Esophagus (tissue), 2 donors: ENCODE data around the gene LRRTM4. TPM values are rescaled to one million over a fixed set of nuclear protein-coding genes. Genes with fewer than 3 reads are reported as not detected.
"Not testable (repeated sequence)": the region's sequence is repeated elsewhere in the genome, so short reads cannot be mapped to it uniquely, and the experiment has no call there.

ENCODE experiments used
- H3K27ac ChIP-seq, 2 donors: one replicate each; pipeline ENCODE4 v1.5.1; 2013; ENCODE audit warnings: low read depth in 2 of 2, mild to moderate bottlenecking in 2 of 2, inconsistent platforms in 1 of 2, low read length in 1 of 2, moderate library complexity in 1 of 2
- H3K27me3 ChIP-seq, 2 donors: one replicate each; pipeline ENCODE4 v1.6.1; 2013; ENCODE audit warnings: low read length in 2 of 2, control low read depth in 1 of 2, mild to moderate bottlenecking in 1 of 2; ENCODE audit not compliant: insufficient read depth in 2 of 2, control insufficient read depth in 1 of 2
- H3K36me3 ChIP-seq, 2 donors: one replicate each; pipeline ENCODE4 v1.6.1; 2013; ENCODE audit warnings: low read length in 1 of 2; ENCODE audit not compliant: control insufficient read depth in 2 of 2, insufficient read depth in 2 of 2
- H3K4me1 ChIP-seq, 2 donors: one replicate each; pipeline ENCODE4 v1.6.1; 2013; ENCODE audit warnings: low read length in 1 of 2; ENCODE audit not compliant: control insufficient read depth in 2 of 2, insufficient read depth in 2 of 2
- H3K4me3 ChIP-seq, 2 donors: one replicate each; pipeline ENCODE4 v1.5.1; 2013; ENCODE audit warnings: low read length in 2 of 2, mild to moderate bottlenecking in 2 of 2, low read depth in 1 of 2, moderate library complexity in 1 of 2
- H3K9me3 ChIP-seq, 2 donors: one replicate each; pipeline ENCODE4 v1.6.1; 2013; ENCODE audit warnings: mild to moderate bottlenecking in 2 of 2, low read depth in 1 of 2, low read length in 1 of 2, moderate library complexity in 1 of 2; ENCODE audit not compliant: control insufficient read depth in 2 of 2, insufficient read depth in 1 of 2
- WGBS, 2 donors: extraction: QIAGEN DNeasy Blood & Tissue Kit; methylation state at CpG; one replicate each; pipeline ENCODE4 v1.1.7; 2013; 5-methylcytosine and 5-hydroxymethylcytosine counted together
- polyA plus RNA-seq, 2 donors: library from polyadenylated mRNA; stranded (reverse); fragments of 200-250 nt; gene quantifications; one replicate each; pipeline ENCODE4 v1.2.3, GENCODE V29; 2013
- donor health status: healthy with polysubstance abuse.
- donor health status: Bipolar disorder and iron deficiency.

LRRTM4 gene
- polyA plus RNA-seq, 2 donors = not detected

- Histone ChIP-seq H3K4me1 (no peaks in the 10 kb centered on the region), H3K27ac (no peak overlapping the region), H3K36me3 (no peaks in the 10 kb centered on the region), H3K4me3 (no peak overlapping the region), H3K9me3 (no peaks in the 10 kb centered on the region), H3K27me3 (no peaks in the 10 kb centered on the region)
- 84 to 92% methylated on average over 1 of the region's 1 CpG for WGBS, 2 donors
Measured at GRCh38 chr2:77207331-77207730, 314.8 kb downstream of the LRRTM4 start.

GRCh38 chr2:77201755-77202154 is 320.4 kb downstream of the LRRTM4 start:
- Histone ChIP-seq H3K36me3 (no peaks in the 10 kb centered on the region), H3K9me3 (no peaks in the 10 kb centered on the region), H3K27ac (no peak overlapping the region), H3K4me3 (no peak overlapping the region), H3K27me3 (no peaks in the 10 kb centered on the region), H3K4me1 (no peaks in the 10 kb centered on the region)
- 88 to 90% methylated on average over 2 of the region's 2 CpGs for WGBS, 2 donors

GRCh38 chr2:77199411-77199810 is 322.8 kb downstream of the LRRTM4 start:
- H3K4me1 ChIP-seq = no peaks in the 10 kb centered on the region
- H3K36me3 ChIP-seq = no peaks in the 10 kb centered on the region
- H3K4me3 ChIP-seq = no peak overlapping the region
- H3K27ac ChIP-seq = no peak overlapping the region
- H3K9me3 ChIP-seq = no peaks in the 10 kb centered on the region
- no peaks in the 10 kb centered on the region for H3K27me3 ChIP-seq

GRCh38 chr2:77193858-77194448 is 328.2 kb downstream of the LRRTM4 start:
- WGBS, 2 donors = 85 to 87% methylated on average over 4 of the region's 4 CpGs
- no peaks in the 10 kb centered on the region for H3K4me1 ChIP-seq
- H3K36me3 ChIP-seq = no peaks in the 10 kb centered on the region
- no peaks in the 10 kb centered on the region for H3K27me3 ChIP-seq
- H3K27ac ChIP-seq = no peak overlapping the region
- no peaks in the 10 kb centered on the region for H3K9me3 ChIP-seq
- no peak overlapping the region for H3K4me3 ChIP-seq

- no peaks in the 10 kb centered on the region for H3K9me3 ChIP-seq
- no peaks in the 10 kb centered on the region for H3K27me3 ChIP-seq
- H3K36me3 ChIP-seq = no peaks in the 10 kb centered on the region
- WGBS, 2 donors = 83% methylated on average over 5 of the region's 5 CpGs
- no peaks in the 10 kb centered on the region for H3K4me1 ChIP-seq
- H3K27ac ChIP-seq = no peak overlapping the region
- no peak overlapping the region for H3K4me3 ChIP-seq
Measured at GRCh38 chr2:77192811-77193289, 329.3 kb downstream of the LRRTM4 start.

- WGBS, 2 donors = 6 to 58% methylated on average over 1 of the region's 1 CpG
- no peaks in the 10 kb centered on the region for H3K36me3 ChIP-seq
Measured at GRCh38 chr2:77191665-77192064, 330.5 kb downstream of the LRRTM4 start.

GRCh38 chr2:77190721-77191346 is 331.3 kb downstream of the LRRTM4 start:
- no peak overlapping the region for H3K4me3 ChIP-seq
- 49 to 59% methylated on average over 2 of the region's 2 CpGs for WGBS, 2 donors
- H3K27me3 ChIP-seq = no peaks in the 10 kb centered on the region
- no peaks in the 10 kb centered on the region for H3K9me3 ChIP-seq
- no peak overlapping the region for H3K27ac ChIP-seq
- no peaks in the 10 kb centered on the region for H3K4me1 ChIP-seq
- no peaks in the 10 kb centered on the region for H3K36me3 ChIP-seq

More at GRCh38 chr2:77191665-77192064, 330.5 kb downstream of the LRRTM4 start:
- Histone ChIP-seq H3K27ac (no peak overlapping the region), H3K27me3 (no peaks in the 10 kb centered on the region), H3K4me3 (no peak overlapping the region), H3K9me3 (no peaks in the 10 kb centered on the region), H3K4me1 (no peaks in the 10 kb centered on the region)

GRCh38 chr2:77185052-77185451 is 337.1 kb downstream of the LRRTM4 start:
- Histone ChIP-seq H3K36me3 (no peaks in the 10 kb centered on the region), H3K4me3 (no peak overlapping the region), H3K27me3 (no peaks in the 10 kb centered on the region), H3K27ac (no peak overlapping the region), H3K9me3 (no peaks in the 10 kb centered on the region), H3K4me1 (no peaks in the 10 kb centered on the region)
- WGBS, 2 donors = 69 to 79% methylated on average over 3 of the region's 3 CpGs

- peaks cover 0 to 4% of the 10 kb centered on the region in 2 donors for H3K9me3 ChIP-seq
- H3K4me1 ChIP-seq = no peaks in the 10 kb centered on the region
- no peak overlapping the region for H3K27ac ChIP-seq
- H3K4me3 ChIP-seq = no peak overlapping the region
- WGBS, 2 donors = 68% methylated on average over 5 of the region's 5 CpGs
- no peaks in the 10 kb centered on the region for H3K27me3 ChIP-seq
- H3K36me3 ChIP-seq = no peaks in the 10 kb centered on the region
Measured at GRCh38 chr2:77179297-77179696, 342.9 kb downstream of the LRRTM4 start.

GRCh38 chr2:77175266-77175780 is 346.9 kb downstream of the LRRTM4 start:
- not testable (repeated sequence) for H3K27me3 ChIP-seq, H3K9me3 ChIP-seq, H3K27ac ChIP-seq, H3K4me3 ChIP-seq, H3K36me3 ChIP-seq, H3K4me1 ChIP-seq
- WGBS, 2 donors = 37 to 39% methylated on average over 4 of the region's 4 CpGs
